CD4-positive, alpha-beta T cell treated with Interleukin-6 at 100 ng/mL for 8 hours (primary cell): Measurements from ENCODE around the gene TBX4.
"Not testable (repeated sequence)": the region's sequence is repeated elsewhere in the genome, so short reads cannot be mapped to it uniquely, and the experiment has no call there.

Experiments
- DNase-seq: peaks from one replicate; pipeline ENCODE4 v3.0.0-alpha.2; 2020; ENCODE audit warnings: mixed read lengths, low spot score

The TBX4 gene

GRCh38 chr17:61498042-61498994 is 46.1 kb downstream of the TBX4 start:
- no peak for DNase-seq

DNA sequence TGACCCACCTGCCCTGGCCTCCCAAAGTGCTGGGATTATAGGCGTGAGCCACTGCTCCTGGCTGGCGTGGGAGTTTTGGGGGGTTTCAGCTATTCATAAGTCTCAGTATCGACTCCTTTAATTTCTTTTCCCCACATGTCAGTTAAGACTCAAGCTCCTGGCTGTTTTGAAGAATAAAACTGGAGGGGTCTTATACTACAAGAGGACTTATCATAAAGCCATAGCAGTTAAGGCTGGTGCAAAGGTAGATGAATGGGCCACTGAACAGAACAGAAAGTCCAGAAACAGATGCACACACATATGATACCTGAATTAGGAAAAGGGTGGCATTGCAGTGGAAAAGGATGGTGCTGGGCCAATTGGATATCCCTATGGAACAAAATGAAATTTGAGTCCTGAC is 47.4 kb downstream of the TBX4 start:
- DNase-seq: no peak

GRCh38 chr17:61500287-61500686 is 48.1 kb downstream of the TBX4 start:
- DNase-seq: no peak

GRCh38 chr17:61502292-61502691 is 50.1 kb downstream of the TBX4 start:
- no peak for DNase-seq

- DNase-seq: no peak
These were observed 51.7 kb downstream of the TBX4 start for GRCh38 chr17:61503961-61504360.

GRCh38 chr17:61504697-61505096 is 52.5 kb downstream of the TBX4 start:
- DNase-seq: no peak

DNA sequence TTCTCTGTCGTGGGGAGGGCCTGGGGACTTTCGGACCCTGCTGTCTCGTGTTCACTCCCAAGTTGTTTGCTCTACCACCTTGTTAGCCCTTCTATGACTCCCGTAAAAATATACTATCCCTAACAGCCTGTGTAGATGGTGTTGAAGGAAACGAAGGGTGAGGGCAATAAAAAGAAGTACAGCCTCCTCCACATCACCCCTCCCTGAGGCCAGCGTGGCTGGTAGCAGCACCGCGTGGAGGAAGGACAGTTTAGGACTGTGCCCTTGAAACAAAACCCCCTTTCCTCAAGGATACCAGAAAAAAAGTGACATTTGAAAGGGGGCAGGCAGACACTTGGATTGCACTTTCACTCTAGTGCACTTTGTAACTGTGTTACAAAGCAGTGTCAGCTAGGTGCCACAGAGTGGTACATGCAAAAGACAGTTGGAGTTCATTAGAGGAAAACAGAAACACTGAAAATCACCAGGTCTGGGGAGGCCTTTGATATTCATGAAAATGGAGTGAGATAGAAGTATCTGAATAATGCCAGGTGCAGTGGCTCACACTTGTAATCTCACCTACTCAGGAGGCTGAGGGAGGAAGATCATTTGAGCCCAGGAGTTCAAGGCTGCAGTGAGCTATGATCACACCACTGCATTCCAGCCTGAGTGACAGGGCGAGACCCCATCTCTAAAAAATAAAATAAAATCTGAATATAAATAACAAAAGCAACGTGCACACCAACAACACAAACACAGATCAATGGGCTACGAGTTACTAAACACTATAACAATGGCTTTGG is 53.8 kb downstream of the TBX4 start:
- no peak for DNase-seq

- DNase-seq: no peak
These were observed 55.3 kb downstream of the TBX4 start for GRCh38 chr17:61507383-61508066.

DNA sequence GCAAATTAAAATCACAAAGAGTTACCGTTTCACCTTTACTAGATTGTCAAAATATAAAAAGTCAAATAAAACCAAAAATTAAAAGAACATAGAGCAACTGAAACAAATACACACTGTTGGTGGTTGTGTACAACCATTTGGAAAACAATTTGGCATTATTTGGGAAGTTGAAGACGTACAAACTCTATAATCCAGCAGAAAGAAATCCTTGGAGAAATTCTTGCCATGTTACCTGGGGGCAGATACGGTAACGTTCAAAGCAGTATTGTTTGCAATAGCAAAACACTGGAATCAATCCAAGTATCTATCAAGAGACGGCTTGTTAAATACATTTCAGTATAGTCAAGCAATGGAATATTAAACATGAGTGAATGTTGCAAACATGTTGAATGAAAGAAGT is 56.7 kb downstream of the TBX4 start:
- no peak for DNase-seq

GRCh38 chr17:61509454-61509853 is 57.2 kb downstream of the TBX4 start:
- DNase-seq: not testable (repeated sequence)

- DNase-seq: no peak
These were observed 58.0 kb downstream of the TBX4 start for GRCh38 chr17:61510237-61510636.

- no peak for DNase-seq
These were observed 58.8 kb downstream of the TBX4 start for GRCh38 chr17:61510991-61511390.

DNA sequence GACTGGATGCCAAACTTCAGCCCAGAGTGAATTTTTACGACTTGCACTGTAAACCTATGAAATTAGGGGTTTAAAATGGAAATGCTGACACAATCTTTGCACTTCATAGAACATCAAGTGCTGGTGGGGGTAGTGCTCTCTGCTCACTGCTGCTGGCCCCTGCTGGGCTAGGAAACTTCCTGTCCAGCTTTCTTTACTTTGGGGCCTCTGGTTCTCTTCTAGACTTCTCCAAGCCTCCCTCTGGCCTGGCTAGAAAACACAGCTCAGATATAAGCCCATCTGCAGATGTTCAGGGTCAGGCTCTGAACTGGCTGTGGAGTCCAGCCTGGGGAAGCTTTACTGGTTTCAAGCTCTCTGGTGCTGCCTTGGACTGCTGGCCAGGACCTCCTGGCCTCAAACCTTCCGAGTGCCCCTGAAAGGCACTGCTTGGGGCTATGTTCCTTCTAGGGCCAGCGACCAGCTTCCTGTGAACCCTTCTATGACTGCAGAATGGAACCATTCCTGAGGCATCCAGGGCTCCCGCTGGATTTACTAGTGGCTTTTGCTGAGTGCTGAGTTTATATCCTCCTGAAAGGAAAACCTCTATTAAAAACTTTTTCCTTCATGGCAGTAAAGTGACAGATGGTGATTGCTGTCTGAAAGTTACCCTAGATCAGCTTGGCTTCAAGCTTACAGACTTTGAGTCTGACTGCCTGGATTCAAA is 59.4 kb downstream of the TBX4 start:
- DNase-seq: no peak

GRCh38 chr17:61514491-61514890 is 62.3 kb downstream of the TBX4 start:
- no peak for DNase-seq

- no peak for DNase-seq
These were observed 65.0 kb downstream of the TBX4 start for GRCh38 chr17:61517265-61517664.

GRCh38 chr17:61517843-61518606 is 65.8 kb downstream of the TBX4 start:
- no peak for DNase-seq

GRCh38 chr17:61519139-61519538 is 66.9 kb downstream of the TBX4 start:
- no peak for DNase-seq

DNA sequence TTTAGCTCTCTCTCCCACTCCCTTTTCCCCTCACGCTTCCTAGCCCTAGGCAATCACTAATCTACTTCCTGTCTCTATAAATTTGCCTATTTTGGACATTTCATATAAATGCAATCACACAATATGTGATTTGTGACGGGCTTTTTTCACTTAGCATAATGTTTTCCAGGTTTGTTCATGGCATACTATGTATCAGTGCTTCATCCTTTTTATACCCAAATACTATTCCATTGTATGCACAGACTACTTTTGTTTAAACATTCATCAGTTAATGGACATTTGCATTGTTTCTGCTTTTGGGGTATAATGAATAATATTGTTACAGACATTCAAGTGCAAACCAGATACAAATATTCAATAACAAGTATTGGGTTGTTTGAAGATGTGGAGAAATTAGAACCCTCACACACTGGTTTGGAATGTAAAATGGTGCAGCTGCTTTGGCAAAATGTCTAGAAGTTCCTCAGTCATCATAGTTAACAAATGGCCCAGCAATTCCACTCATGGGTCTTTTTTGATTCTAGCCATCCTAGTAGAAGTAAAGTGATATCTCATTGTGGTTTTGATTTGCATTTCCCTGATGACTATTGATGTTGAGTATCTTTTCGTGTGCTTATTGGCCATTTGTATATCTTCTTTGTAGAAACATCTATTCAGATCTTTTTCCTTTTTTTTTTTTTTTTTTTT is 67.7 kb downstream of the TBX4 start:
- DNase-seq: no peak

GRCh38 chr17:61520897-61521296 is 68.7 kb downstream of the TBX4 start:
- no peak for DNase-seq

DNA sequence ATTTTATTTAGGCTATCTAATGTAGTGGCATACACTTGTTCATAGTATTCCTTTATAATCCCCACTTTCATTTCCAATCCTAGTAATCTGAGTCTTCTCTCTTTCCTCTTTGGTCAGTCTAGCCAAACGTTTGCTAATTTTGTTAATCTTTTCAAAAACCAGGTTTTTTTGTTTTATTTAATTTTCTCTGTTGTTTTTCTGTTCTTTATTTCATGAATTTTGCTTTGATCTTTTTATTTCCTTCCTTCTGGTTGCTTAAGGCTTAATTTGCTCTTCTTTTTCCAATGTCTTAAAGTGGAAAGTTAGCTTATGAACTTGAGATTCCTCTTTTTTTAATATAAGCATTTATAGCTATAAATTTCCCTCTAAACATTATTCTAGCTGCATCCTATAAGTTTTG is 69.9 kb downstream of the TBX4 start:
- DNase-seq: no peak

DNA sequence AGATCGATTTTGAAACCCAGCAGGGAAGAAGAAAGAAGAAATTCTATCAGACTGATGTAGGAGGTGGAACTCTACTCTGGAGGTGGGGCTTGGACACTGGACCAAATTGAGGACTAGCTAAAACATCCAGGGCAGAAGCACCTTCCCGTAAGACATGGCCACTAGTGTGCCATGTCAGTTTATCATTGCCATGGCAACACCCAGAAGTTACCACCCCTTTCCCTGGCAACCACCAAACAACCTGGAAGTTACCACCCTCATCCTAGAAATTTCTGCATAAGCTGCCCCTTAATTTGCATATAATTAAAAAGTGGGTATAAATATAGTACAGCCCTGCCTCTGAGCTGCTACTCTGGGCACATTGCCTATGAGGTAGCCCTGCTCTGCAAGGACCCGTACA is 72.1 kb downstream of the TBX4 start:
- DNase-seq: no peak
